ENCODE results near the gene AMOTL2. TPM values are rescaled to one million over a fixed set of nuclear protein-coding genes. Genes with fewer than 3 reads are reported as not detected.
A peak's percentile ranks its signal among the peaks of the same experiment; 100 is the strongest.

The AMOTL2 gene
- total and polyA plus RNA-seq, 2 experiments from 2014 or later, result 17.9 to 102 TPM

GRCh38 chr3:134357914-134358811 lies 16.1 kb downstream of the AMOTL2 start:
- H3K4me3 ChIP-seq, result no peak overlapping the region
- H4K20me1 ChIP-seq (replicated peaks; ENCODE audit: insufficient read depth), result peaks cover 7% of the 10 kb centered on the region
- H3K4me2 ChIP-seq, result no peak overlapping the region
- ATAC-seq, result peak; percentile 23
- 0 out of 2 replicates have a peak, but pooled peaks cover 7% of the 10 kb centered on the region for H3F3A ChIP-seq (replicated peaks; ENCODE audit: low read depth)
- no peaks in the 10 kb centered on the region for H3K9me2 ChIP-seq (ENCODE audit: insufficient read depth)
- Mint-ChIP-seq H3K27me3 (ENCODE audit: insufficient read depth, low read depth, poor library complexity) (peaks cover 10% of the 10 kb centered on the region), H3K9me3 (no peaks in the 10 kb centered on the region; the same call in 2 of the 3 replicates), H3K36me3 (ENCODE audit: low read depth) (peaks cover 91% of the 10 kb centered on the region), H3K27ac (peak overlapping the region; percentile 86; the same call in 1 of the 2 replicates), H3K4me1 (peaks cover 29% of the 10 kb centered on the region), H3K4me3 (no peak overlapping the region; the same call in 2 of the 3 replicates)
- no peak overlapping the region for H2AFZ ChIP-seq
- peaks cover 11% of the 10 kb centered on the region for H3K4me1 ChIP-seq (ENCODE audit: insufficient read depth)
- no peak for TF ChIP-seq ETS1 (IDR thresholded peaks at IDR 0.05)
- no peak for TF ChIP-seq STAT1 (IDR thresholded peaks at IDR 0.05; ENCODE audit: unreplicated experiment)
- no peak for TF ChIP-seq REST (IDR thresholded peaks at IDR 0.05; ENCODE audit: unreplicated experiment)
- TF ChIP-seq EZH2phosphoT487 (IDR thresholded peaks at IDR 0.05; ENCODE audit: unreplicated experiment), result no peak
- peak; percentile 46 to 67 for TF ChIP-seq CTCF (conservative IDR thresholded peaks at IDR 0.05; ENCODE audit: low read depth in 2 of 2)
- TF ChIP-seq POLR2AphosphoS5 (IDR thresholded peaks at IDR 0.05; ENCODE audit: low read depth), result no peak
- TF ChIP-seq ZNF462 (CRISPR knock-in tag; IDR thresholded peaks at IDR 0.05), result no peak
- H3K79me2 ChIP-seq (replicated peaks; ENCODE audit: insufficient read depth), result peaks cover 13% of the 10 kb centered on the region
- no peak for DNase-seq (ENCODE audit: low spot score)
- peaks cover 65% of the 10 kb centered on the region for H3K36me3 ChIP-seq (ENCODE audit: insufficient read depth)
- peak overlapping the region; percentile 83 for H3K27ac ChIP-seq (ENCODE audit: low read depth)
- H3K27me3 ChIP-seq (ENCODE audit: insufficient read depth), result no peaks in the 10 kb centered on the region
